Activated CD8-positive, alpha-beta T cell treated with anti-CD3 and anti-CD28 coated beads for 36 hours (primary cell): Measurements from ENCODE around the gene SORL1. TPM values are rescaled to one million over a fixed set of nuclear protein-coding genes. Genes with fewer than 3 reads are reported as not detected.
"Not testable (repeated sequence)": the region's sequence is repeated elsewhere in the genome, so short reads cannot be mapped to it uniquely, and the experiment has no call there.

Experiments
- ATAC-seq: fragments of 200-7000 bp; cut with Tn5 transposase; one replicate; pipeline ENCODE4 v1.10.0; 2021; ENCODE audit warnings: mild to moderate bottlenecking, moderate library complexity
- CTCF ChIA-PET: fragments of 350-600 bp; sonication (Branson Sonifier 250); formaldehyde crosslinking; loops from one replicate; lab custom pipeline; 2021; ENCODE audit warnings: antibody characterized with exemption; lab: Charles Lee
- POLR2A ChIA-PET: fragments of 350-600 bp; sonication (Branson Sonifier 250); formaldehyde crosslinking; loops from one replicate; lab custom pipeline; 2021; ENCODE audit warnings: antibody characterized with exemption; lab: Charles Lee
- DNase-seq: peaks from one replicate; pipeline ENCODE4 v3.0.0-alpha.2; 2020
- H3K27ac Mint-ChIP-seq: one replicate; pipeline ENCODE4 v1.8.0; 2021; ENCODE audit warnings: mild to moderate bottlenecking, mixed read lengths
- H3K27me3 Mint-ChIP-seq: one replicate; pipeline ENCODE4 v1.8.0; 2021; ENCODE audit warnings: mixed read lengths
- H3K36me3 Mint-ChIP-seq: one replicate; pipeline ENCODE4 v1.8.0; 2021; ENCODE audit warnings: low read depth, mixed read lengths
- H3K4me1 Mint-ChIP-seq: one replicate; pipeline ENCODE4 v1.8.0; 2021; ENCODE audit warnings: low read depth, mixed read lengths
- H3K4me3 Mint-ChIP-seq: one replicate; pipeline ENCODE4 v1.8.0; 2021; ENCODE audit warnings: mild to moderate bottlenecking, moderate library complexity, mixed read lengths
- H3K9me3 Mint-ChIP-seq: one replicate; pipeline ENCODE4 v1.8.0; 2021; ENCODE audit warnings: mixed read lengths
- CTCF ChIP-seq: fragments of 200-600 bp; IDR thresholded peaks from one replicate; pipeline ENCODE4 v1.8.0; 2022; ENCODE audit warnings: antibody characterized with exemption, mild to moderate bottlenecking
- intact Hi-C: fragments of 100-400 bp; cut with micrococcal nuclease; formaldehyde crosslinking; loops from one replicate; pipeline ENCODE4 v1.10.0; 2022
- total RNA-seq, 2 experiments: library from RNA; stranded (reverse); gene quantifications; one replicate each; pipeline ENCODE4 v1.2.3, GENCODE V29; 2021

SORL1 gene
- total RNA-seq, 2 experiments from 2014 or later = 61.1 to 64.6 TPM

- H3K4me1 Mint-ChIP-seq = peaks cover 48% of the 10 kb centered on the region
- H3K9me3 Mint-ChIP-seq = peaks cover 11% of the 10 kb centered on the region
- no peak for TF ChIP-seq CTCF
- H3K4me3 Mint-ChIP-seq = no peak overlapping the region
- peaks cover 86% of the 10 kb centered on the region for H3K36me3 Mint-ChIP-seq
- no peaks in the 10 kb centered on the region for H3K27me3 Mint-ChIP-seq
- CTCF ChIA-PET = interaction anchor here (1.1 to 1.5 kb wide), 2 partner anchors 14 to 181 kb away, joined by 3 to 4 read pairs; no protein-coding TSS in a partner anchor
- POLR2A ChIA-PET = no interaction called here
- no peak for DNase-seq
- intact Hi-C loops = no loop called here
- ATAC-seq = peak; percentile 67
- H3K27ac Mint-ChIP-seq = peak overlapping the region; percentile 63
Observed at GRCh38 chr11:121500717-121501116, 48.6 kb downstream of the SORL1 start.

GRCh38 chr11:121503051-121503450 lies 50.9 kb downstream of the SORL1 start:
- H3K9me3 Mint-ChIP-seq = peaks cover 20% of the 10 kb centered on the region
- DNase-seq (no peak), ATAC-seq (no peak)
- no peak overlapping the region for H3K4me3 Mint-ChIP-seq
- H3K36me3 Mint-ChIP-seq = peaks cover 83% of the 10 kb centered on the region
- ChIA-PET POLR2A (no interaction called here), CTCF (no interaction called here)
- no peak for TF ChIP-seq CTCF
- intact Hi-C loops = no loop called here
- H3K4me1 Mint-ChIP-seq = peaks cover 43% of the 10 kb centered on the region
- no peaks in the 10 kb centered on the region for H3K27me3 Mint-ChIP-seq
- peak overlapping the region; percentile 42 for H3K27ac Mint-ChIP-seq

- H3K4me3 Mint-ChIP-seq, H3K27me3 Mint-ChIP-seq, intact Hi-C loops, ATAC-seq, DNase-seq: not testable (repeated sequence)
- ChIA-PET CTCF (interaction anchor here (1.2 kb wide), 1 partner anchor 13 kb away, joined by 3 read pairs; no protein-coding TSS in a partner anchor), POLR2A (interaction anchor here (2.0 kb wide), 1 partner anchor 8 kb away, joined by 4 read pairs; no protein-coding TSS in a partner anchor)
- Mint-ChIP-seq H3K27ac (peak overlapping the region; percentile 16), H3K9me3 (peaks cover 20% of the 10 kb centered on the region), H3K36me3 (peaks cover 76% of the 10 kb centered on the region), H3K4me1 (peaks cover 46% of the 10 kb centered on the region)
Observed at GRCh38 chr11:121506237-121506636, 54.1 kb downstream of the SORL1 start.

- ChIA-PET POLR2A (interaction anchor here (0.9 to 2.0 kb wide), 6 partner anchors 10 to 56 kb away, joined by 3 to 8 read pairs (median 4); partner anchors contain the start of gene SORL1-AS1), CTCF (interaction anchor here (1.1 to 1.3 kb wide), 2 partner anchors 18 to 25 kb away, joined by 3 read pairs; no protein-coding TSS in a partner anchor)
- intact Hi-C loops = no loop called here
- ATAC-seq (peak; percentile 45), DNase-seq (peak; percentile 19)
- Mint-ChIP-seq H3K9me3 (peaks cover 18% of the 10 kb centered on the region), H3K4me1 (peaks cover 56% of the 10 kb centered on the region), H3K4me3 (no peak overlapping the region), H3K27me3 (no peaks in the 10 kb centered on the region), H3K27ac (no peak overlapping the region), H3K36me3 (peaks cover 78% of the 10 kb centered on the region)
- no peak for TF ChIP-seq CTCF
Observed at GRCh38 chr11:121508449-121508848, 56.3 kb downstream of the SORL1 start.

GRCh38 chr11:121510438-121510837 lies 58.3 kb downstream of the SORL1 start:
- Mint-ChIP-seq H3K4me1 (peaks cover 72% of the 10 kb centered on the region), H3K27me3 (no peaks in the 10 kb centered on the region), H3K9me3 (peaks cover 11% of the 10 kb centered on the region), H3K36me3 (peaks cover 80% of the 10 kb centered on the region), H3K4me3 (no peak overlapping the region), H3K27ac (peak overlapping the region; percentile 43)
- ATAC-seq (peak; percentile 25), DNase-seq (no peak)
- no peak for TF ChIP-seq CTCF
- CTCF ChIA-PET = no interaction called here
- POLR2A ChIA-PET = no interaction called here
- intact Hi-C loops = no loop called here
